Rectal smooth muscle tissue (tissue), 1 donor: ENCODE measurements around the gene LIMS2.
A peak's percentile ranks its signal among the peaks of the same experiment; 100 is the strongest.

Experiments
- H3K27ac ChIP-seq: one replicate; pipeline ENCODE4 v1.7.0; 2013; ENCODE audit warnings: low read depth, low read length, inconsistent platforms
- H3K27me3 ChIP-seq: one replicate; pipeline ENCODE4 v1.7.0; 2013; ENCODE audit warnings: low read length; ENCODE audit not compliant: control insufficient read depth, insufficient read depth
- H3K36me3 ChIP-seq: one replicate; pipeline ENCODE4 v1.7.0; 2013; ENCODE audit warnings: low read length; ENCODE audit not compliant: control insufficient read depth, insufficient read depth
- H3K4me1 ChIP-seq: one replicate; pipeline ENCODE4 v1.7.0; 2013; ENCODE audit warnings: low read length; ENCODE audit not compliant: control insufficient read depth, insufficient read depth
- H3K4me3 ChIP-seq: one replicate; pipeline ENCODE4 v1.7.0; 2013; ENCODE audit warnings: low read length
- H3K9ac ChIP-seq: one replicate; pipeline ENCODE4 v1.7.0; 2013; ENCODE audit warnings: low read length

Gene LIMS2

DNA sequence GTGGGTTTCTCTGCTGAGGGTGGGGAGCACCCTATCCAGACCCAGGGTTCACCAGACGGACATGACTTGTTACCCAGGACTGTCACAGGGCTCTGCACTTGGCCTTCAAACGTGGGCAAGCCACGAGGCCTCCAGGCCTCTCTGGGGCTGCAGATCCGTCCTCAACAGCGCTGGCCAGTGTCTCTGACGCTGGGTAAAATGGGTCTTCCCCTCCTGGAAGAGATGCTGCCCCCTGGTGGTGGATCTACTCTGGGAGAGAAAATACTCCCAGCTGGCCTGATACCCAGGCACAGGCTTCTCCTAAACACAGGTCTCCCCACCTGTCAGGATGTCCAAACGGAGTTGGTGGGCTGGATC, 25.7 kb downstream of the LIMS2 start:
- H3K9ac ChIP-seq: no peak overlapping the region
- H3K4me1 ChIP-seq: peaks cover 74% of the 10 kb centered on the region
- H3K27ac ChIP-seq: peak overlapping the region; percentile 99
- no peak overlapping the region for H3K4me3 ChIP-seq
- no peaks in the 10 kb centered on the region for H3K27me3 ChIP-seq
- peaks cover 6% of the 10 kb centered on the region for H3K36me3 ChIP-seq

DNA sequence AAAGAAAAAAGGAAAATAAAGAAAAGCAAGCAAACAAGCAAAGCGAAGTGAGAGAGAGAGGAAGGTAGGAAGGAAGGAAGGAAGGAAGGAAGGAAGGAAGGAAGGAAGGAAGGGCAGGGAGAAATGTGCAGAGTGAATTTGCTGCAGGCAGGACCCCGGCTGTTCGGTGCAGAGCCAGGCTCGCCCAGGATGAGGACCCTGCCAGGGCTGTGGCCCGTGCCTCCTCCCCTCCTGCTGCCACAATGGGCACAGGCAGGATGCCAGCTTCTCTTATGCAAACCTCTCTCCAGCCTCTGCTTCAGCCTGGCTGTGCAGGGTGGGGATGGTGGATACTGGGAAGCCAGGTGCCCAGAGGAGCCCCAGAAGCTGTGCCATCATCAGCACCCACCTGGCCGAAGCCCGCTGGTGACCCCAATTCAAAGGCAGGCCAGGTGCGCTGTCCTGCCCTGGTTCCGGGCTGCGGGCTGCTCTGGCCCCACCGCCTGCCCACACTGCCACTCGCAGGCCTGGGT, 26.2 kb downstream of the LIMS2 start:
- no peak overlapping the region for H3K9ac ChIP-seq
- no peak overlapping the region for H3K4me3 ChIP-seq
- peaks cover 69% of the 10 kb centered on the region for H3K4me1 ChIP-seq
- no peaks in the 10 kb centered on the region for H3K27me3 ChIP-seq
- peaks cover 4% of the 10 kb centered on the region for H3K36me3 ChIP-seq
- peak overlapping the region; percentile 99 for H3K27ac ChIP-seq

- Histone ChIP-seq H3K4me3 (no peak overlapping the region), H3K4me1 (peaks cover 63% of the 10 kb centered on the region), H3K9ac (no peak overlapping the region), H3K27me3 (no peaks in the 10 kb centered on the region), H3K27ac (peak overlapping the region; percentile 84), H3K36me3 (peaks cover 4% of the 10 kb centered on the region)
These were observed 27.0 kb downstream of the LIMS2 start for GRCh38 chr2:127648321-127648720.

- peak overlapping the region; percentile 84 for H3K27ac ChIP-seq
- H3K4me1 ChIP-seq: peaks cover 55% of the 10 kb centered on the region
- H3K36me3 ChIP-seq: peaks cover 6% of the 10 kb centered on the region
- H3K9ac ChIP-seq: no peak overlapping the region
- no peak overlapping the region for H3K4me3 ChIP-seq
- no peaks in the 10 kb centered on the region for H3K27me3 ChIP-seq
These were observed 27.8 kb downstream of the LIMS2 start for GRCh38 chr2:127647242-127648190.

GRCh38 chr2:127646487-127647241, 28.7 kb downstream of the LIMS2 start:
- no peaks in the 10 kb centered on the region for H3K27me3 ChIP-seq
- peaks cover 7% of the 10 kb centered on the region for H3K36me3 ChIP-seq
- H3K4me3 ChIP-seq: no peak overlapping the region
- peaks cover 48% of the 10 kb centered on the region for H3K4me1 ChIP-seq
- H3K9ac ChIP-seq: no peak overlapping the region
- H3K27ac ChIP-seq: peak overlapping the region; percentile 84

DNA sequence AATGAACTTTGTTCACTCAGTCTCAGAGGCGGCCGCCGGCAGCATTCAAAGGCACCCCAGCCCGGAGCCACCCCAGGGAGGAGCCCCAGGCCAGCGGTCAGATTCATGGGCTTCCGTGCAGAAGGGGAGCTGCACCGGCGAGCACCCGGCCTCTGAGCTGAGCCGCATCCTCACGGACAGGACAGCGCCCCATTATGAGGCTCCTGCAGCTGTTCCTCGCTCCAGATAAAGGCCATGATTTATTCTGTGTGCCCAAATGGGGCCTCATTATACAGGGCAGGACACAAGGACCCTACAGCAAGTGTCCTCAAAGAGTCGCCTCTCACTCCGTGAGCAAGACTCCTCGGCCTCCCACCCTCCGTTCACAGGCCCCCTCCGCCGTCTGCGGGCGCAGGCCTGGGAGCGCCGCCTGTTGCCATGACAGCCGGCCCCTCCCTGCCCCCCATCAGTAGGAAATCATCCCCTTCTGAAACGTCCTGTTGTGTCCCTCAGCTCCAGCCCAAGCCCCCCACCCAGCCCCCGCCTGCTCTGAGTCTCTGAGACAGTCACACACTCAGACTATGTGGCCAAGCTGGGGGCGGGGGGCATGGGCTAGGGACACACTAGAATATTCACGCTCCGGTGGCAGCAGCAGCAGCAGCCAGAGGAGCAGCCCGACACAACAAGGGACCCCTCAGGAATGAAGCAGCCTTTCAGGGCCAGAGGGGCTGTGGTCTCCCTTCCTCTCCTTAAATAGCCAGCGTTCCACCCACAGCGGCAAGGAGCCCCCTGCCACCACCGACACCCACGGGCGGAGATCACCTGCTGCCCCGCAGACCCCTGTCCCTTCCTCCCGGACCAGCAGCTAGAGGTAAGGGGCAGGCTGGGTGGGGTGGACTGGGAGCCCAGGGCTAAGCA, 29.7 kb downstream of the LIMS2 start, which contains the start of gene GPR17:
GPR17 (plus strand) TSS at position 759 of the 897 bp plus-strand sequence. CDS start 4,583 bp downstream, outside the sequence.
- Histone ChIP-seq H3K27me3 (no peaks in the 10 kb centered on the region), H3K36me3 (peaks cover 3% of the 10 kb centered on the region), H3K4me1 (peaks cover 37% of the 10 kb centered on the region), H3K27ac (peak within 1 kb of the TSS; percentile 84), H3K9ac (no peak within 1 kb of the TSS), H3K4me3 (no peak within 1 kb of the TSS)

- H3K4me3 ChIP-seq: no peak overlapping the region
- peak overlapping the region; percentile 84 for H3K27ac ChIP-seq
- no peak overlapping the region for H3K9ac ChIP-seq
- H3K36me3 ChIP-seq: peaks cover 6% of the 10 kb centered on the region
- peaks cover 32% of the 10 kb centered on the region for H3K4me1 ChIP-seq
- no peaks in the 10 kb centered on the region for H3K27me3 ChIP-seq
These were observed 30.3 kb downstream of the LIMS2 start for GRCh38 chr2:127645026-127645394.

DNA sequence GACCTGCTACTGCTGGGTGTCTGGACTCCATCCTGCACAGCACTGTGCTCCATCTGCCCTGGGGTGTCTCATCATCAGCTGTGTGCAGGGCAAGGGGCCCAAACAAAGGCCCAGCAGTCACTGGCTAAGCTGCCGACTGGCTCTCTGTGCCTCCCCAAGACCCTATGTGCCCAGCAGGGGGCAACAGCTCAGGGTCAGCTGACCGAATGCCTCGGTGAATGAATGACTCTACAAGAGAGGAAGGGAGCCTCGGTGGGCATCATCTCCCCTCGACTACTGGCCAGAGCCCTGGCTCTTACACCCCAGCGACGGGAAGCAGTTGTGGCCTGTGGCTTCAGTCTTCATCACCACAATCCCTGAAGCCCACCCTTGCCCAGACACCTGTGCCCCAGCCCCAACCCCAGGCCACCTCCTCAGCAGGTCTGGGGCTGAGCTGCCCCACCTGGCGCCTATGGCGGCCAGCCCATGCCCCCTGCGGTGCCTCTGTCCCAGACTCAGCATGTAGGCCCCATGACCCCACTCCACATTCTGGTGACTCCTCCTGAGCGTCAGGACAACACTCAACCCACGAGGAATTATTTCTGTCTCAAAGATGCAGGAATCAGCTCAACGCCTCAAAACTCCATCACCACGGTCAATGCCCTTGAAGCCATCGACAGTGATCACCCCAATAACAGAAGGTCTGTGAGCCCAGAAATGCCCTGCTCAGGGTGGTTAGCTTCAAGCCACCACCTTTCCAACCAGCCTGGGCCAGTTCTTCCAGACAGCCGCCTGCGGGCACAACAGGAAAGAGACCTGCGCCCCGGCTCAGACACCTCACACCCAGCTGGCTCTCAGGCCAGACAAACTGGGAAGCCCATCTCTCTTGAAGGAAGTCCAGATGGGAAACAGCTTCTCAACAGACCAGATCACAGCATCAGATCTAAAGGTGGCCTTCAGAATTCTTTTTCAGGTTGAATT, 31.0 kb downstream of the LIMS2 start:
- peaks cover 7% of the 10 kb centered on the region for H3K36me3 ChIP-seq
- H3K27ac ChIP-seq: peak overlapping the region; percentile 84
- H3K9ac ChIP-seq: no peak overlapping the region
- no peak overlapping the region for H3K4me3 ChIP-seq
- H3K4me1 ChIP-seq: peaks cover 25% of the 10 kb centered on the region
- H3K27me3 ChIP-seq: no peaks in the 10 kb centered on the region

DNA sequence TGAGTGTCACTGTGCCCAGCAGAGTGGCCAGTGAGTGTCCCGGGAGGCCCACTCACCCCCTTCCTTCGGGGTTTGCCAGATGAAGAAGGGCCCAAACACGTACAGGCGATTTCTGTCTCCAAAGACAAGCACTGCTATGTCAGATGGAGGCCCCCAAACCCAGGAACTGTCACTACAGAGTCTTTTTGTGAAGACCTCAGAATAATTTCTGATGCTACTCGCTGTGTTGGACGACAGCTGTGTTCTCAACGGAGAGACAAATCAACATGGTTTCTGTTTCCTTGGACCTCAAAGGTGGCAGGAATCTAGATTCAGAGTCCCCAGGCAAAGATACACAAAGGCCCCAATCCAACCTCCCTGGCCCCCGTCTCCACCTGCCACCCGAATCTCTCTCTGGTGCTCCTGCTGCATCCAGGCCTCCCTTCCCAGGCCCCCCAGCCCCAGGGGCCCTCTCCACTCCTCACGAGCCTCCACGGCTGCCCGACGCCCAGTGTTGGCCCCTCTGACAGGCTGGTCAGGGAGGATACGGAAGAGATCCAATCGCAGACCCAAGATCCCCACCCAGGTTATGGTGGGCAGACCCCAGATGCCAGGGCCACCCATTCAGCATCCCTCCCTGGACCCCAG, 31.8 kb downstream of the LIMS2 start:
- Histone ChIP-seq H3K9ac (no peak overlapping the region), H3K27ac (peak overlapping the region; percentile 74), H3K27me3 (no peaks in the 10 kb centered on the region), H3K36me3 (peaks cover 7% of the 10 kb centered on the region), H3K4me3 (no peak overlapping the region), H3K4me1 (peaks cover 21% of the 10 kb centered on the region)

- Histone ChIP-seq H3K27ac (peak overlapping the region; percentile 74), H3K36me3 (peaks cover 7% of the 10 kb centered on the region), H3K9ac (no peak overlapping the region), H3K27me3 (no peaks in the 10 kb centered on the region), H3K4me1 (peaks cover 17% of the 10 kb centered on the region), H3K4me3 (no peak overlapping the region)
These were observed 32.5 kb downstream of the LIMS2 start for GRCh38 chr2:127642706-127643438.
